Activated T-helper 17 cell treated with anti-CD3 and anti-CD28 coated beads, Interleukin-2, amount 50 U/mL, for 72 hours (primary cell): ENCODE measurements around the gene WDR27. TPM values are rescaled to one million over a fixed set of nuclear protein-coding genes. Genes with fewer than 3 reads are reported as not detected.
"Not testable (repeated sequence)": the region's sequence is repeated elsewhere in the genome, so short reads cannot be mapped to it uniquely, and the experiment has no call there.

Experiments
- ATAC-seq: fragments of 150-1000 bp; cut with Tn5 transposase; replicated peaks from 2 replicates; pipeline ENCODE4 v1.10.0; 2021; ENCODE audit warnings: mild to moderate bottlenecking, moderate library complexity
- H3K27ac Mint-ChIP-seq: one replicate; pipeline ENCODE4 v1.8.0; 2022; ENCODE audit warnings: mixed read lengths
- H3K27me3 Mint-ChIP-seq: one replicate; pipeline ENCODE4 v1.8.0; 2022; ENCODE audit warnings: mixed read lengths
- H3K36me3 Mint-ChIP-seq: one replicate; pipeline ENCODE4 v1.8.0; 2022; ENCODE audit warnings: low read depth, mild to moderate bottlenecking, mixed read lengths
- H3K4me1 Mint-ChIP-seq: one replicate; pipeline ENCODE4 v1.8.0; 2022; ENCODE audit warnings: mixed read lengths
- H3K4me3 Mint-ChIP-seq: one replicate; pipeline ENCODE4 v1.8.0; 2022; ENCODE audit warnings: mild to moderate bottlenecking, mixed read lengths
- H3K9me3 Mint-ChIP-seq: one replicate; pipeline ENCODE4 v1.8.0; 2022; ENCODE audit warnings: mixed read lengths
- total RNA-seq, 2 donors: library from RNA; stranded (reverse); gene quantifications; one replicate each; pipeline ENCODE4 v1.2.3, GENCODE V29; 2022

Gene WDR27
- total RNA-seq, 2 donors from 2014 or later: 38.3 to 39.9 TPM

DNA sequence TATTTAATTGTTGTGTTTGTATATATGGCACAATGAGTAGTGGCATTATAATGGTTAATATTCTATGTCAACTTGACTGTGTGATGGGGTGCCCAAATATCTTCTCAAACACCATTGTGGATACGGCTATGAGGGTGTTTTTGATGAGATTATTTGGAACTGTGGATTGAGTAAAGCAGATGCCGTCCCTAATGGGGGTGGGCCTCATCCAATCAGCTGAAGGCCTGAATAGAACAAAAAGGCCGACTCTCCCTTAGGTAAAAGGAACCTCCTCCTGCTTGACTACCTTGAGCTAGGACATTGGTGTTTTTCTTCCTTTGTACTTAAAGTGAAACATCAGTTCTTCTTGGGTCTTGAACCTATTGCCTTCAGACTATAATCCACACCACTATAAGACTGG, 207.8 kb downstream of the WDR27 start:
- Mint-ChIP-seq H3K36me3 (no peaks in the 10 kb centered on the region), H3K27ac (no peak overlapping the region), H3K4me1 (no peaks in the 10 kb centered on the region), H3K27me3 (no peaks in the 10 kb centered on the region), H3K4me3 (no peak overlapping the region), H3K9me3 (peaks cover 5% of the 10 kb centered on the region)
- no peak for ATAC-seq

DNA sequence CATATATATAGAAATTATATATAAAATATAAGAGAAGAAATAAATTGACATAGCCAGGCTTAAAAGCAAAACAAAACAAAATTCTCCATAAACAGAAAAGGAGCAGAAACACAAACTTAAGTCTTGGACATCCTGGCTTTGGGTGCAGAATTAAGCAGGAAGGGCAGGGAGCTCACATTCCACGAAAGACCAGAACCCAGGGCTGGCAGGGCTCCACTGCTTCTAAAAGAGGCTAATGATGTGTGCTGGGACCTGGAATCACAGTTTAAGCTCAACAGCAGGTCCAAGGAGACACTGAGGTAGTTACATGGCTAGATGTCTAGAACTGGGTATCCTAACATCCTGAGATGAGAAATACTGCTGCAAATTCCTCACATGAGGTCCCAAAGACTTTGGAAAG, 210.3 kb downstream of the WDR27 start:
- no peaks in the 10 kb centered on the region for H3K36me3 Mint-ChIP-seq
- H3K27me3 Mint-ChIP-seq: no peaks in the 10 kb centered on the region
- no peak overlapping the region for H3K4me3 Mint-ChIP-seq
- H3K27ac Mint-ChIP-seq: no peak overlapping the region
- no peak for ATAC-seq
- H3K4me1 Mint-ChIP-seq: no peaks in the 10 kb centered on the region
- peaks cover under 1% of the 10 kb centered on the region for H3K9me3 Mint-ChIP-seq

DNA sequence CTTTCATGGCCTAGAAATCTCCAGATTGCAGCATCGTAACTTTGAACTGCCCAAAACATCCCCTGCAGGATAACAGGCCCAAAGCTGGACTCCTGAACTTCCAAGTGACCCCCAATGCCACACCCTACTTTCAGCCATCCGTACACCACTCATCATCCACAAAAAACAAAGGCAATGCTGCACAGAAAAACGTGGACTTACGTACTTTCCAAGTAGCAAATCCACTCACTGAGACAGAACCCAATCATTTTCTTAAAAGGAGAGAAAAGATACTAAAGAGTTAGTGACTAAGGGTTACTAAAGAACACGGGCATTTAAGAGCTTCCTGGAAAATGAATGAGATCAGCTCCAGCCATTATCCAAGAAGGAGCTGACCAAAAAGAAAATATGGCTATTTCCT, 211.0 kb downstream of the WDR27 start:
- Mint-ChIP-seq H3K27ac (no peak overlapping the region), H3K9me3 (no peaks in the 10 kb centered on the region), H3K4me3 (no peak overlapping the region), H3K4me1 (no peaks in the 10 kb centered on the region), H3K36me3 (no peaks in the 10 kb centered on the region), H3K27me3 (no peaks in the 10 kb centered on the region)
- no peak for ATAC-seq

DNA sequence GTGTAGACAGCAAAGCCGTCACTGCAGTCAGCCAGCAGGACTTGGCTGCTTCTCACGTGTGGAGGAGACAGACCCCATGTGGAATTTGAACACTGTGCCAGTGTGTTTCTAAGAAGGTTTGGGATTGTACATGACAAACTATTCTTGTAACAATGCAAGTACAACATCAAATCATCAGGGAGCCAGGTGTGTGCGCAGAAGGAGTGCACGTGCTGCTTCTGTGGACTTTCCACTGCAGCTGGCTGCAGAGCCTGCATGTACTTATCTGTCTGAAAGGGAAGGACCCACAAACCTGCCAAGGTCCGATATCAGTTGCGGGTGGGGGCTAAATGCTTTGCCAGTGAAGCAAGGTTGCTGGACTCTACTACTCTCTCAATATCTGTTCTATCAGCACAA, 211.6 kb downstream of the WDR27 start:
- Mint-ChIP-seq H3K27me3 (no peaks in the 10 kb centered on the region), H3K36me3 (no peaks in the 10 kb centered on the region), H3K4me1 (no peaks in the 10 kb centered on the region), H3K4me3 (no peak overlapping the region), H3K9me3 (no peaks in the 10 kb centered on the region), H3K27ac (no peak overlapping the region)
- no peak for ATAC-seq

DNA sequence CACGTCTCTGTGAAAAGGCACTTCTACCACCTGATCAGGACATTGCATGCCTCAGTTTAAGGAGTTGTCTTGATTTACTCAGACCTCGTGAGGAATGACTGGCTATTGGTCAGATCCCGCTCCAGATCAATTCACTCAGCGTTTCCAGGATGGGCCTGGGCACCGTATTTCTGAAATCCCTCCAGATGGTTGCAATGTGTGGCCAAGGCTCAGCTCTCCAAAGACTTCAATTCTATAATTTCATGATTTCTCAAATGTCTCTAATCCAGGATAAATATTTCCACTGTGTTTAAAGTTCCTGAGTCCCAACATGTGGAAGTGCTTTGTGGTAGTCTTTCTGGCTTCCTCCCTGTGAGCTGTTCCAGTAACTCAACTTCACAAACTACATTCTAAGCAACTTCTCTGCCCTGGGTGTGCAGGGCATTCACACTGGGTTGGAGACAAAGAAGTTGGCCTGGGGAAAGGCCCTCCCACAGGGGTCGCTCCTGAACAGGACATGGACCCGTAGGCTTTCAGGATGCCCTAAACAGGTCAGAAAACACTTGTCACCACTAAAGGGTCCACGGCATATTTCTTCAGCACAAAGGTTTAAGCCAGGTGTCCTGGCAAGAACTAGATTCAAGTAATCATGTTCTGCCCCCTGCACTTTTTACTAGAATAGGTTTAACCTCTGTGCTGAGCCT, 212.1 kb downstream of the WDR27 start:
- Mint-ChIP-seq H3K4me3 (no peak overlapping the region), H3K36me3 (no peaks in the 10 kb centered on the region), H3K27ac (no peak overlapping the region), H3K9me3 (no peaks in the 10 kb centered on the region), H3K27me3 (no peaks in the 10 kb centered on the region), H3K4me1 (no peaks in the 10 kb centered on the region)
- ATAC-seq: no peak

DNA sequence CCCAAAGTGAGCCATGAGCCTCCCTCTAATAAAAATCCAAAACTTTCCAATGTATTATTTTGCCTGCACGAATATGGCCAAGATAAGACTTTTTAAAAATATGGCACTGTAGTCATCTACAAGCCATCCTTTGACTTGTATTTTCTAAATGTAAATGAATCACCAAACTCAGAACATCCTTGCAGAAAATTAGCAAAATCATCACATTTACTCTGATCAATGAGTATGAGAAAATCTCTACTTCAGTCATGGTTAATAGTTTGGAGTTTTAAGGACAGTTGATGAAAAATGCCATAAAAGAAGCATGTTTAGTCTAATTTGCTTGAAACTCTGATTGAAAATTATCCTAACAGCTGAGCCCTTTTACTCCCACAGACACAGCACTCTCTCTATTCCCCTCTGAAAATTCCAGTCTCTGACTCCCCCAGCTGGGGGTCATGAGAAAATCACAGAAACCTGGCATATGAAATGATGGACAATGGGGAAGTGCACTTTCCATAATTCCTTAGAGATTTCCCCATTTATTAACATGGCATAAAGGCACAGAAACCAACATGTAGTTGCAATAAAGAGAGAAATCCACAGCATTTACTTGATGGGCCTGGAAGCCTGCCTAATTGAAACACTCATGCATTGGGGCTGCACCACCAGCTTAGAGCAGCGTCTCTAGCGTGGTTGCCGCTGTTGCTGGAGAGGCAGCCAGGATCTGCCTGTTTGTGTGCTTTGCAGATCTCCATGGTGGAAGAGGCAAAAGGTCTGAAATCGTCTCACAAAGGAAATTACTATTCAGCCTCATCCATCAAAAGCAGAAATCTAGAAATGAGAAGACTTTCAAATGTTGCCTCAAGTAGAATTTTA, 214.0 kb downstream of the WDR27 start:
- no peak for ATAC-seq
- no peaks in the 10 kb centered on the region for H3K36me3 Mint-ChIP-seq
- H3K4me3 Mint-ChIP-seq: no peak overlapping the region

DNA sequence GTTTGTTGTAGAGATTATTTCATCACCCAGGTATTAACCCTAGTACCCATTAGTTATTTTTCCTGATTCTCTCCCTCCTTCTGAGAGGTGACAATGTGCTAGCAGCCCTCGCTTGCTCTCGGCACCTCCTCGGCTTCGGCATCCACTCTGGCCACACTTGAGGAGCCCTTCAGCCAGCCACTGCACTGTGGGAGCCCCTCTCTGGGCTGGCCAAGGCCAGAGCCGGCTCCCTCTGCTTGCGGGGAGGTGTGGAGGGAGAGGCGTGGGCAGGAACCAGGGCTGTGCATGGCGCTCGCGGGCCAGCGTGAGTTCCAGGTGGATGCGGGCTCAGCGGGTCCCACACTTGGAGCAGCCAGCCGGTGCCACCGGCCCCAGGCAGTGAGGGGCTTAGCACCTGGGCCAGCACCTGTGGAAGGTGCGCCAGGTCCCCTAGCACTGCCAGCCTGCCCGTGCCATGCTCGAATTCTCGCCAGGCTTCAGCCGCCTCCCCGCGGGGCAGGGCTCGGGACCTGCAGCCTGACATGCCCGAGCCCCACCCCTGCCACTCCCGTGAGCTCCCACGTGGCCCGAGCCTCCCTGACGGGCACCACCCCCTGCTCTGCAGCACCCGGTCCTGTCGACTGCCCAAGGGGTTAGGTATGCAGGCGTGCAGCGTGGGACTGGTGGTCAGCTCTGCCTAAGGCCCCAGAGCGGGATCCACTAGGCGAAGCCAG, 221.9 kb downstream of the WDR27 start:
- Mint-ChIP-seq H3K36me3 (no peaks in the 10 kb centered on the region), H3K9me3 (peaks cover 13% of the 10 kb centered on the region), H3K4me1 (no peaks in the 10 kb centered on the region)

More for the DNA sequence above, 214.0 kb downstream of the WDR27 start:
- no peaks in the 10 kb centered on the region for H3K27me3 Mint-ChIP-seq
- peaks cover 8% of the 10 kb centered on the region for H3K9me3 Mint-ChIP-seq
- no peaks in the 10 kb centered on the region for H3K4me1 Mint-ChIP-seq
- no peak overlapping the region for H3K27ac Mint-ChIP-seq

DNA sequence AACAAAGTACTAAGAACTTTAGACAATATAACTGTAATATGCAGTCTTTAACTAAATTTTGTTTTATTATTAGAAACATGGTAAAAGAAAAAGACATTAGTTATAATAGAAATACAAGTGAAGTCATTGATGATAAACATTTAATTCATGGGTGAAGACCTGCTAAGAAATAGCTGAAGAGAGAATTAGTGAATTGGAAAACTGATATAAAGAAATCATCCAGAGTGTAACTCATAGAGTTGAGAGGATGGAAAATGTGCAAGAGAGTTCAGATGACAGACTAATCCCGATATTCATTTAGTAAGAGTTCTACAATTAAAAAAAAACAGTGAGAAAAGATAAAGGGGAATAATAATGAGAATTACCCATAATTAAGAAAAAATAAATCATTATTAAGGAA, 227.5 kb downstream of the WDR27 start:
- no peak for ATAC-seq
- no peak overlapping the region for H3K27ac Mint-ChIP-seq
- H3K36me3 Mint-ChIP-seq: no peaks in the 10 kb centered on the region
- peaks cover 7% of the 10 kb centered on the region for H3K9me3 Mint-ChIP-seq
- no peak overlapping the region for H3K4me3 Mint-ChIP-seq
- H3K27me3 Mint-ChIP-seq: no peaks in the 10 kb centered on the region
- no peaks in the 10 kb centered on the region for H3K4me1 Mint-ChIP-seq

More for the DNA sequence above, 221.9 kb downstream of the WDR27 start:
- H3K27me3 Mint-ChIP-seq: no peaks in the 10 kb centered on the region
- H3K4me3 Mint-ChIP-seq: no peak overlapping the region
- no peak overlapping the region for H3K27ac Mint-ChIP-seq
- no peak for ATAC-seq

DNA sequence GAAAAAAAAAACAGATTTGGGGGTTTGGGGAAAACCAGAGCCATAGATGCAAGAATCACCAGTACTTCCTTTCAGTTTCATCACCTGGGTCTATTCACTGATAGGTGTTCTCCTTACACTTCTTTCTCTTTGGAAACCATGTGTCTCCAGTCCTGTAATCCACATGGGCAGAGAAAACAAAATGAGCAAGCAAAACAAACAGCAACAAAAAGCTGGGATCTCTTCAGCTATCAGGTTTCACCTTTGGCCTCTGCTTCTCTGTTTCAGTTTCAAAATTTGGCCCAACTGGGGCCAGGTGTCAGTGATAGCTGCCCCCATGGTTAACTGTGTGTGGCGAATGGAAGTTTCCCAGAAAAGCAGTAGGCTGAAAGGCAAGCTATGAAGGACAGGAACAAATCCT, 228.2 kb downstream of the WDR27 start:
- no peak overlapping the region for H3K4me3 Mint-ChIP-seq

DNA sequence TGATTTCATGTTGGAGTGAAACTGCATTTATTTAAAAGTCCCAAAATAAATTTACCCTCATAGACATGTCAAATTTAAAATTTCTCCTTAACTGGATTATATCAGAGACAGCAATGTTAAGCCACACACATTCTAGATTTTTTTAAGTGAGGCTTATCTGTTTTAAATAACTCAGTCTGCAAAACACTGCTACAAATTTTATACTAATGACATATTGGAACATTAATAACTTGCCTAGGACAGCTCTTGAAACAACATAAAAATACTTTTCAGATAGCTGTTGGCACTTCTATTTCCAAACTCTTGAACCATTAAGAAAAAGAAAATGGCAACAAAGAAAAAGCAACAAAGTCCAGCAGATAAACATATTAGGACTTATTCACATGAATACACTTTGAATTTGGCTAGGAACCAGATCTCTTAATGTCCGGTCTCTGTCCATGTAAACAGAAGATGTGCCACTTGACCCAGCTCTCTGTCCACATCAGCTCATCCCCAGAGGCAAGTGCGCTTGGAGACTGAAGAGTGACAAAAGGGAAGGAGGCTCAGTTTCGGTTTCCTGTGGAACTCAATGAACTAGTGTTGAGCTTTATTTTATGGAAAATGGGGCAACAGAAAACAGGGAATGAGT, 228.9 kb downstream of the WDR27 start:
- H3K36me3 Mint-ChIP-seq: no peaks in the 10 kb centered on the region
- H3K27ac Mint-ChIP-seq: no peak overlapping the region
- H3K4me1 Mint-ChIP-seq: no peaks in the 10 kb centered on the region
- no peaks in the 10 kb centered on the region for H3K27me3 Mint-ChIP-seq
- ATAC-seq: no peak
- H3K4me3 Mint-ChIP-seq: no peak overlapping the region
- H3K9me3 Mint-ChIP-seq: peaks cover 13% of the 10 kb centered on the region

More for the DNA sequence above, 228.2 kb downstream of the WDR27 start:
- Mint-ChIP-seq H3K27ac (no peak overlapping the region), H3K4me1 (no peaks in the 10 kb centered on the region), H3K36me3 (no peaks in the 10 kb centered on the region), H3K9me3 (peaks cover 7% of the 10 kb centered on the region), H3K27me3 (no peaks in the 10 kb centered on the region)
- no peak for ATAC-seq

DNA sequence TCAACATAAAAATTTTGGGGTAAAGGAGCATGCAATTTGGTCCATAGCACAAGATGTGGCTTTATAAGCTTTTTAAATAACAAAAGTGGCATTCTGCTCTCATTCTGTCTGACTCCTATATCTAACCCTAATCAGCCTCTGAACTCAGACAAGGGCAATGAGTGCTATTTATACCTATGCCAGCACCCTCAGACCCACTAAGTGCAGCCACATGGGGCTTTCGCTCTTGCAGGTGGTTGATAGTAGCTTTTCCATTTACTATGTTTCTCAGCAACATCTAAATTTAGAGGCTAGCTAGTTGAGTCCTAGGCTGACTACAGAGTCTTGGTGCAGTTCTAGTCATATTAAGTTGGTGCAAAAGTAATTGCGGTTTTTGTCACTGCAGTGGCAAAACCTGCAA, 231.0 kb downstream of the WDR27 start:
- Mint-ChIP-seq H3K36me3 (no peaks in the 10 kb centered on the region), H3K4me1 (no peaks in the 10 kb centered on the region), H3K4me3 (no peak overlapping the region), H3K27ac (no peak overlapping the region), H3K9me3 (peaks cover 16% of the 10 kb centered on the region), H3K27me3 (no peaks in the 10 kb centered on the region)
- ATAC-seq: no peak

DNA sequence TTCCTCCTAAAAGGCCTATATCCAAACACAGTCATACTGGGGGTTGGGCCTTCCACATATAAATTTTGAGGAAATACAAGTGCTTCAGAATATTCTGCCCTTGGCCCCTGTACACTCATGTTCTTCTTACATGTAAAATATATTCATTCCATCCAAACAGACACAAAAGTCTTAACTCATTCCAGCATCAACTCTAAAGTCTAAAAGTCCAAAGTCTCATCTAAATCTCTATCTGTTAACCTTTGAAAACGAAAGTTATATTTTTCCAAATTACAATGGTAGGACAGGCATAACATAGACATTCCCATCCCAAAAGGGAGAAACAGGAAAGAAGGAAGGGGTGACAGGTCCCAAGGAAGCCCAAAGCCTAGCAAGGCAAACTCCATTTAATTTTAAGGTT, 232.8 kb downstream of the WDR27 start:
- no peaks in the 10 kb centered on the region for H3K36me3 Mint-ChIP-seq

DNA sequence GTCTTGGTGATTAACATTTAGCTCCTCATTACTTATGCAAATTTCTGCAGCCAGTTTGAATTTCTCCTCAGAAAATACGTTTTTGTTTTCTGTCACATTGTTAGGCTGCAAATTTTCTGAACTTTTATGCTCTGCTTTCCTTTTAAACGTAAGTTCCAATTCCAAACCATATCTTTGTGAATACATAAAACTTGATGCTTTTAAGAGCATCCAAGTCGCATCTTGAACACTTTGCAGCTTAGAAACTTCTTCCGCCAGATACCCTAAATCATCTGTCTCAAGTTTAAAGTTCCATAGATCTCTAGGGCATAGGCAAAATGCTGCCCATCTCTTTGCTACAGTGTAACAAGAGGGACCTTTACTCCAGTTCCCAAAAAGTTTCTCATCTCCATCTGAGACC, 234.1 kb downstream of the WDR27 start:
- not testable (repeated sequence) for H3K27me3 Mint-ChIP-seq, ATAC-seq

More for the DNA sequence above, 232.8 kb downstream of the WDR27 start:
- no peaks in the 10 kb centered on the region for H3K27me3 Mint-ChIP-seq
- no peak overlapping the region for H3K4me3 Mint-ChIP-seq
- no peak for ATAC-seq
- no peaks in the 10 kb centered on the region for H3K4me1 Mint-ChIP-seq
- H3K9me3 Mint-ChIP-seq: peaks cover 20% of the 10 kb centered on the region
- H3K27ac Mint-ChIP-seq: no peak overlapping the region

DNA sequence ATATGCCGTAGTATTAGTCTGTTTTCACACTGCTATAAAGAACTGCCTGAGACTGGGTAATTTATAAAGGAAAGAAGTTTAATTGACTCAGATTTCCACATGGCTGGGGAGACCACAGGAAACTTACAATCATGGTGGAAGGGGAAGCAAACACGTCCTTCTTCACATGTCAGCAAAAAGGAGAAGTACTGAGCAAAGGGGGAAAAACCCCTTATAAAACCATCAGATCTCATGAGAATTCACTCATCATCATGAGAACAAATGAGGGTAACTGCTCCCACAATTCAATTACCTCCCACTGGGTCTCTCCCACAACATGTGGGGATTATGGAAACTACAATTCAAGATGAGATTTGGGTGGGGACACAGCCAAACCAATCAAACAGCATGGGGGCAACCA, 235.6 kb downstream of the WDR27 start:
- peaks cover 23% of the 10 kb centered on the region for H3K9me3 Mint-ChIP-seq
- not testable (repeated sequence) for H3K4me3 Mint-ChIP-seq, H3K27me3 Mint-ChIP-seq

More for the DNA sequence above, 234.1 kb downstream of the WDR27 start:
- H3K4me3 Mint-ChIP-seq, H3K27ac Mint-ChIP-seq, H3K4me1 Mint-ChIP-seq, H3K36me3 Mint-ChIP-seq: not testable (repeated sequence)
- peaks cover 20% of the 10 kb centered on the region for H3K9me3 Mint-ChIP-seq

More for the DNA sequence above, 235.6 kb downstream of the WDR27 start:
- not testable (repeated sequence) for H3K36me3 Mint-ChIP-seq, H3K27ac Mint-ChIP-seq, ATAC-seq, H3K4me1 Mint-ChIP-seq
